Stimulated activated naive CD4-positive, alpha-beta T cell (primary cell): ENCODE results near the gene MTREX.

Experiments used
- DNase-seq, 6 experiments: peaks; one replicate each; lab custom pipeline; 2025; lab: John Stamatoyannopoulos, UW

MTREX gene

GRCh38 chr5:55429613-55430253 is 121.9 kb downstream of the MTREX start:
- no peak for DNase-seq

GRCh38 chr5:55432549-55432948 is 124.8 kb downstream of the MTREX start:
- no peak for DNase-seq

- no peak for DNase-seq
Observed at GRCh38 chr5:55437452-55437851, 129.7 kb downstream of the MTREX start.

GRCh38 chr5:55437859-55438206 is 130.0 kb downstream of the MTREX start:
- DNase-seq: no peak

GRCh38 chr5:55438998-55439397 is 131.2 kb downstream of the MTREX start:
- no peak for DNase-seq

- no peak for DNase-seq
Observed at GRCh38 chr5:55440188-55440646, 132.4 kb downstream of the MTREX start.

- DNase-seq: no peak
Observed at GRCh38 chr5:55441107-55441771, 133.4 kb downstream of the MTREX start.

- DNase-seq: no peak
Observed at GRCh38 chr5:55441954-55442353, 134.2 kb downstream of the MTREX start.

GRCh38 chr5:55445791-55446190 is 138.0 kb downstream of the MTREX start:
- DNase-seq: no peak

GRCh38 chr5:55446640-55447351 is 139.0 kb downstream of the MTREX start:
- no peak for DNase-seq

- DNase-seq: no peak
Observed at GRCh38 chr5:55450050-55450765, 142.4 kb downstream of the MTREX start.

- DNase-seq: no peak
Observed at GRCh38 chr5:55451976-55452375, 144.2 kb downstream of the MTREX start.

- DNase-seq: no peak
Observed at GRCh38 chr5:55453211-55453610, 145.4 kb downstream of the MTREX start.

GRCh38 chr5:55454282-55454681 is 146.5 kb downstream of the MTREX start:
- DNase-seq: no peak

GRCh38 chr5:55456216-55456895 is 148.6 kb downstream of the MTREX start:
- DNase-seq: no peak

- no peak for DNase-seq
Observed at GRCh38 chr5:55459572-55459971, 151.8 kb downstream of the MTREX start.

GRCh38 chr5:55463613-55464012 is 155.8 kb downstream of the MTREX start:
- DNase-seq: no peak

GRCh38 chr5:55467862-55468551 is 160.2 kb downstream of the MTREX start:
- DNase-seq: no peak

- no peak for DNase-seq
Observed at GRCh38 chr5:55469839-55470238, 162.1 kb downstream of the MTREX start.

- no peak for DNase-seq
Observed at GRCh38 chr5:55470282-55470681, 162.5 kb downstream of the MTREX start.

- no peak for DNase-seq
Observed at GRCh38 chr5:55471468-55471867, 163.7 kb downstream of the MTREX start.
